Posterior vena cava (tissue), 2 donors: Measurements from ENCODE around the gene SH3RF2. TPM values are rescaled to one million over a fixed set of nuclear protein-coding genes. Genes with fewer than 3 reads are reported as not detected.

Experiments used
- DNase-seq: peaks from one replicate; pipeline ENCODE4 v3.0.0-alpha.2; 2020; ENCODE audit warnings: low spot score
- intact Hi-C, 2 donors: fragments of 100-400 bp; cut with DNase I; formaldehyde crosslinking; loops; one replicate each; pipeline versions ENCODE4 v1.14.1 to v1.14.2; 2022 to 2023
- total RNA-seq, 2 donors: library from RNA; stranded (reverse); fragmentation: NEBNext Ultra II Directional; extraction: Animal tissue kit (Norgen Biotek cat#: 25700); gene quantifications; one replicate each; pipeline ENCODE4 v1.2.1, GENCODE V29; 2021
- donor health status: DM: yes; HTN: yes; CAD: no.
- donor health status: DM: yes; HTN: yes; CAD: no.

The SH3RF2 gene
- total RNA-seq, 2 donors from 2014 or later: 2.1 to 4.5 TPM

- no peak for DNase-seq
- intact Hi-C loops: no loop called here
These were observed 83.7 kb downstream of the SH3RF2 start for GRCh38 chr5:146020100-146020499.

DNA sequence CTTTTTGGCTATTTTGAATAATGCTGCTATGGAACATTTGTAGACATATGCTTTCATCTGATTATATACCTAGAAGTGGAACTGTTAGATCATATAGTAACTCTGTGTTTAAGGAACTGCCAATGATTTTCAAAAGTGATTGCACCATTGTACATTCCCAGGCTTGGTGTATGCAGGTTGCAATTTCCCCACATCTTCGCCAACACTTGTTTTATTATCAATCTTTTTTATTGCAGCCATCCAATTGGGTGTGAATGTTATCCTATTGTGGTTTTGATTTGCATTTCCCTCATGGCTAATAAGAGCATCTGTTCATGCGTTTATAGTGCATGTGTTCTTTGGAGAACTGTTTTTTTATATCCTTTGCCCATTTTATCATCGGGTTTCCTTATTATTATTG is 87.7 kb downstream of the SH3RF2 start:
- intact Hi-C loops: no loop called here
- no peak for DNase-seq

GRCh38 chr5:146025114-146025680 is 88.8 kb downstream of the SH3RF2 start:
- no peak for DNase-seq
- intact Hi-C loops: no loop called here

- intact Hi-C loops: no loop called here
- no peak for DNase-seq
These were observed 89.3 kb downstream of the SH3RF2 start for GRCh38 chr5:146025681-146026080.

DNA sequence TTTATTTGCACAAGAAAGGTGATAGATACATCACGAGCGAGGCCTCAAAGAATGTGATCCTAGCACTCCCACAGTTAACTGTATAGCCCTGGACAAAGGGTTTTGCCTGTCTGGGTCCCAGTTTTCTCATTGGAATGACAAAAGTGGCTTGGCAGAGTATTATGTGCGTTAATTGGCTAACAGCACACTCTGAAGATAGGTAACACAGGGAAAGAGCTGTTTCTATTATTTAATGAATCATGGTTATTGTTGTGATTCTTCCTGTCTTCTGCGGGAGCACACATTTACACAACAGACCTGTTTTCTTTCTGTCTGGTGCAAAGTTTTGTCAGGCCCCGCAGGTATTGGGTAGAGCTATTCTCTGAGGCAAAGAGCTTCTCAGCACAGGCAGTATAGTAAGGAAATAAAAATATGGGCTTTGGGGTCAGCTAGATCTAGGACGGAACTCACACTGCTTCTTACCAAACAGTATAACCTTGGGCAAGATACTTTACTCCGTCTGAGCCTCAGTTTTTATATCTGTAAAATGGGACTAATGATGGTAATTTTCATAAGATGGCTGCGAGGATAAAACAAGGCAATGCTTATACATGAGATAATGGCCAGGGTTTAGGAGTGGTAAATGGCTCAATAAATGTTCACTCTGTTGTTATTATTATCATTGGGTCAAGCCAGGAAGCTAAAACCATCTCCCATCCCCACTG is 90.1 kb downstream of the SH3RF2 start:
- intact Hi-C loops: no loop called here
- DNase-seq: no peak

GRCh38 chr5:146027751-146028150 is 91.4 kb downstream of the SH3RF2 start:
- intact Hi-C loops: no loop called here
- DNase-seq: no peak

DNA sequence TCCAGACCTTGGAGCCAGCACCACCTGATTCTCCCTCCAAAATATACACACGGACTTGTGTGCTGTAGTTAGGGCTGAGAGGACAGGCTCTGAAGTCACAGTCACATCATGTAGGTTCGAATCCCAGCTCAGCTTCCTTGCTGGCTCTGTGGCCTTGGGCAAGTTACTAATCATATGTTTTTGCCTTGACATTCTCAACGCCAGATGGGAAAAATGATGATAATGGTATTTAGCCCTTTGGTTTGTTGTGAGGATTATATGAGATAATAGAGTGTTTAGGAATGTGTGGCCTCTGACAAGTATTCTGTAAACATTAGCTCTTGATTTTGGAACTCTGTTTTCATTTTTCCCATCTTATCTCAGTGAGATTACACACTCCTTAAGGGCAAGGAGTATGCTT is 96.5 kb downstream of the SH3RF2 start:
- DNase-seq: no peak
- intact Hi-C loops: no loop called here

DNA sequence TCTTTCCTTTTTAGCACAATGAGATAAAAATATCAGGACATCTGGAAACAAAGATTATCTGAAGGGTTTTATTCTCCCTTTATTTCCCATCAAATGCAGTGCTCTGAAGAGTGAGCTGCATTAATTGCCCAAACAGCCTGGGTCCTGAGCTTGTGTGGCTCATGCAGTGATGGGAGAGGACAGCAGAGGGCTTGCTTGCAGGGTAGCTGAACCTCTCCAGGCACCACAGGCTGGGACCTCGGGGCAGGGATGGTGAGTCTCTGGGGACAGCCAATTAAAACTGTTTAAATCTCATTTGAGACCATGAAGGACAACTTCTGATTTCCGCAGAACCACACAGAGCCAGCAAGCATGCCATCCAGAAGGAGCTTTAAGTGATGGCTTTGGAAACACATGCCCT is 97.7 kb downstream of the SH3RF2 start:
- no peak for DNase-seq
- intact Hi-C loops: no loop called here

DNA sequence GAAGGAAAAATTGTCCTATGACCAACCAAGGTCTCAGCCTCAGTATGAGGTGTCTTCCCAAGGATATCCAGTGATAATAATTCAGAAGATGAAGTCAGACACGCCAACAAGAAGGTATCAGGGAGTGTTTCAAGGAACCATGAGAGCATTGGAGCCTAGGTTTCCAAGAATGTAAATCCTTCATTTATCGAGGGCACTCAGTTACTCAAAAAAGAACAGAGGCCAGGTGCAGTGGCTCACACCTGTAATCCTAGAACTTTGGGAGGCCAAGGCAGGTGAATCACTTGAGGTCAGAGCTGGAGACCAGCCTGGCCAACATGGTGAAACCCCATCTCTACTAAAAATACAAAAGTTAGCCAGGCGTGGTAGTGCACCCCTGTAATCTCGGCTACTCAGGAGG is 98.2 kb downstream of the SH3RF2 start:
- DNase-seq: no peak
- intact Hi-C loops: no loop called here

DNA sequence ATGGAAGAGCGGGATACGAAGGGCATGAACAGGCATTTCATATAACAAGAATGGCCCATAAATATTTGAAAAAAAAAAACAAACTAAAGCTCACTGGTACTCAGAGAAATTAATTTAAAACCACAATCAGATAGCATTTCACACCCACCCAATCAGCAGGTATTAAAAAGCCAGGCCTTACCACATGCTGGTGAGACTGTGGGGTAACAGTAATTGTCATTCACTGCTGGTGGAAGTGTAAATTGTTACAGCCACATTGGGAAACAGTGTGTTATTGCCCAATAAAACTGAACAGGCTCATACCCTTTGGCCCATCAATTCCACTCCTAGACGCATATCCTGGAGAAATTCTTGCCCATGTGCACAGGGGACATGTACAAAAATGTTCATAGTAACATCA is 103.0 kb downstream of the SH3RF2 start:
- DNase-seq: no peak
- intact Hi-C loops: no loop called here

DNA sequence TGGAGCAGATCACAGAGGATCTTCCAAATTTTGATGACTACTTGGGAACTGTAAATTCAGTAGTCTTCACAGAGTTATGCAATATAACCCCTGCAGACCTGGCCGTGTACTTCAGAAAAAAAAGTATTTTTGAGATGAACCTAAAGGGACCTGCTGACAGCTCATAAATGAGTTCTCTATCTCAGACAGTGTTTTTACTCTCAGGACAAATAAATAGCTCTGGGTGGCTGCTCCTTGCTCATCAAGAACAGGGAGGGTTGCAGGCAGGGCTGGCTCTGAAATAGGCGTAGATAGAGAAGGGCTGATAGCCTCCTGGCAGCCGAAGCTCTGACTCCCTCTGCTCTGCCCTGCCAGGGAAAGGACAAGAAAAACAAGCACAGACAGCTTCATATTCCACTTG is 104.1 kb downstream of the SH3RF2 start:
- intact Hi-C loops: no loop called here
- DNase-seq: no peak

GRCh38 chr5:146041180-146041789 is 104.9 kb downstream of the SH3RF2 start:
- intact Hi-C loops: no loop called here
- no peak for DNase-seq

DNA sequence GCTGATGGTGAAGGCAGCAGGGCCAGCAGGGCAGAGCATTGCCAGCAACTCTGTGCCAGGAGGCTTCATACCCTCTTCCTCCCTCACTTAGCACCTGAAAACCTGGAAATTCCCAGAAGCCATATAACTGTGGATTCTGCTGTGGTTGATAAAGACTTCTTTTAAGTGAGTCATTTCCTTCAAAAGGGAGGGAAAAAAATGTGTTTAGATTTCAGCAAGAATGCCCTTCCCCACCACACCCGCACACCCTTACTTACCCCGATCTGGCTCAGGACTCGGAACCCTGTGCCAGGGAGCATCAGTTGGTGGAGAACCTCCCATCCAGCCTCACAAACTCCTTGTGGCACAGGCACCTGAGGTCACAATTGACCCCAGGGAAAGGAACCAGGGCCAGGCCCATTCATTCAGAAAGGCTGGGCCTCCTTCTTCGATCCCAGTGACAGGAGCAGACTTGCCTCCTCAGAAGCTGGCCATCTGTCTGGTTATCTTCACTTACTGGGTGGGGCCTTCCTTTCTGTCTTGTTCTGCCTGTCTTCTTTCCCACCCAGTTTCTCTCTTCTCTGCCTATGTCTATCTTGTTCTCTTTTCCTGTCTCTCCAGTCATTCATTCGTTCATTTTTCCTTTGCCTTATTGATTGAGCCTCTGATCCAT is 106.4 kb downstream of the SH3RF2 start:
- intact Hi-C loops: no loop called here

GRCh38 chr5:146043722-146044121 is 107.3 kb downstream of the SH3RF2 start:
- intact Hi-C loops: no loop called here
- DNase-seq: no peak

More for the DNA sequence above, 106.4 kb downstream of the SH3RF2 start:
- no peak for DNase-seq

GRCh38 chr5:146047396-146047795 is 111.0 kb downstream of the SH3RF2 start:
- intact Hi-C loops: no loop called here
- no peak for DNase-seq

DNA sequence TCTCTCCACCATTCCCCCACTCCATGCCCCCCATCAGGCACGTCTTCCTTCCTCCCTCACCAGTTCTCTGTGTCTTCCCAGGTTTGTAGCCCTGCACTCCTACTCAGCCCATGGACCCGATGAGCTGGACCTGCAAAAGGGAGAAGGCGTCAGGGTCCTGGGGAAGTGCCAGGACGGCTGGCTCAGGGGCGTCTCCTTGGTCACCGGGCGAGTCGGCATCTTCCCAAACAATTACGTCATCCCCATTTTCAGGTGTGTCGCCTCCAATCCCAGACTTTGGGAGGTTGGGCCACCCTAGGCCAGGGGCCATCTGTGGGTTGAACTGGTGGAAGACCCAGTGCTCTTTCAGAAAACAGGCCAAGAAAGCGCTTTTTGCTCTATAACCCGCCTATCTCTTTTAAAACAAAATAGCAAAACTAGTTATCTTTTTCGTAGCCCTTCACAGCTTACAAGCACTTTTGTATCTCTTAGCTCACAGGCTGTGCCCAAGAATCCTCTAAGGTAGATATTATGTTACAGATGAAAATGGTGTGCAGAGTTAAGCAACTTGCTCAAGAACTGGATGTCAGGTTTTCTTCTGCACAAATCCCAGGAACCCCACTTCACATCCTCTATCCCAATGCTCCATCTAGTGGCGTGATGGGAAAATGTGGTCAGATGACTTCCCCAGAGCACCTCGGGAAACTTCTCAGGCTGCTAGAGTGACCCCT is 112.8 kb downstream of the SH3RF2 start:
- intact Hi-C loops: no loop called here
- no peak for DNase-seq

GRCh38 chr5:146049704-146050026 is 113.3 kb downstream of the SH3RF2 start:
- intact Hi-C loops: no loop called here
- no peak for DNase-seq

- no peak for DNase-seq
- intact Hi-C loops: no loop called here
These were observed 113.7 kb downstream of the SH3RF2 start for GRCh38 chr5:146050086-146050485.

DNA sequence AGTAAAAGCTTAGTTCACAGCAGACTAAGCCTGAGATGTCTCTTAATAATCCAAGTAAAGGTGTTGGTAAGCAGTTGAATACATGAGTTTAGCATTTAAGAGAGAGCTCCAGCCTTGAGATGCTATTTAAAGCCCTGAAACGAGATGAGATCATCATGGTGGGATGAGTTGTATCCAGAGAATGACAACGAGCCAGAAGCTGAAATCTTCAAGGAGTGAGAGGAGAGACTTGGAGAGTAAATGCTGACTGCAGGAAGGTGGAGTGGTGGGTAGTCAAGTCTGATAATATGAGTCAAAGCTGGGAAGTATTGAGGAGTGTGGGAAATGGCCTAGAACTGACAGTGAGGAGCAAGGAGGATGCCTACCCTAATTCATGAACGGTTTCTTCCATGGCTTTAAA is 115.3 kb downstream of the SH3RF2 start:
- intact Hi-C loops: no loop called here
- no peak for DNase-seq

DNA sequence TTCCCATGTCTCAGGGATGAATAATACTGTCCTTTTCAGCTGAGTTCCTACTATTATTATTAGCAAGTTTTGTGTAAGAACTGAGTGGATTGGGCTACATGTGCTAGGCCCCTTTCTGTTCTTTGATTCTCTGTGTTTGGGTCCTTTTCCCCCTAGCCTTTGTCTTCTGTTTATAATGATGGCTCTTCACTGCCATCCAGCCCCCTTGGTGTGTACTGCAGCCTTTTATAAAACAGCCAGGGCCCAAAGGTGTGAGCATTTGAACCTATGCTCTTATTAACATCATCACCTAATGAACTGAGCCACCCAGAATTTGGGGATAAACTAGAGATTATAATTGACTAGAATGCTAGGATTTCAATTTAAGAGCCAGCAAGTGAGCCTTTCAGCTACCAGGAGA is 116.4 kb downstream of the SH3RF2 start:
- intact Hi-C loops: no loop called here
- no peak for DNase-seq
